ENCODE data around the gene MYO5C. TPM values are rescaled to one million over a fixed set of nuclear protein-coding genes. Genes with fewer than 3 reads are reported as not detected.

MYO5C gene
- total RNA-seq, 1 donor from 2014 or later = 22.9 TPM

DNA sequence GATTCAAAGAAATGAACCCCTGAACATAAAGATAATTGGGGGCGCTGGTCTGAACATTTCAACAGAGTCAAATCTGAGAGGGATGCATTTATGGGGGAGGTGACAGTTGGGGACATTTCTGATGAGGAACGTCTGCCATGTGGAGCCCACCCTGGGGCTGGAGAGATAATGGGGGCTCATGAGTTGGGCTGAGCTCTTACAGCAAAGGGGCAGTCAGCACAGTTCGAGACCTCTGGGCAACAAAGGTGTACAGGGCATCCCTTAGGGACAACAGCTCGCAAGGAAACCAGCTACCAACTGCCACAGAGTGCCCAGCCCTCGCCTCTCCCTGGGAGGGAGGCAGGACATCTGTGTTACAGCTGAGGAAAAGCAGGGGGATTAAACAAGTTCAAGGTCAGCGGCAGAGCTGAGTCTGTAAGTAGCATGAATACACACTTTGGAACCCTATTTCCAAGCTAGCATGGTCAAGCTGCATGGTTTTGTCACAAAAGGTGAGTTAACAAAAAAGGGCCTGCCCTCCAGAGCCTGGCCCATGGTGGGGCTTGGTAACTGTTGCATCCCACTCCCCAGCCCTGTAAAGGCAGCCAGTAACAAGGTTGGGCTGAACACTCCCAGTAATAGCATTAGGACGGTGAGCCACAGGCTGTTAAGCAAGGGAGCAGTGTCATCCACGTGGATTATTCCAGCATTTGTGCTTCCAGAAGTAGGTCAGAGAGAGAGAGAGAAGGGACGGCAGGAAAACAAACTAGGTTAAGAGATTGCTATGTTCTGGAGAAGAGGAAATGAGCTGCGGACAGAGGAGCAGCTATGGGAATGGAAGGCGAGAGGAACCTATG, 108.7 kb downstream of the MYO5C start:
- peaks cover 3% of the 10 kb centered on the region for H3K27me3 Mint-ChIP-seq (ENCODE audit: unreplicated experiment)
- H3K36me3 Mint-ChIP-seq (ENCODE audit: low read depth, unreplicated experiment) = no peaks in the 10 kb centered on the region
- no peak overlapping the region for H3K27ac Mint-ChIP-seq (ENCODE audit: unreplicated experiment)
- TF ChIP-seq, protein P1, sequence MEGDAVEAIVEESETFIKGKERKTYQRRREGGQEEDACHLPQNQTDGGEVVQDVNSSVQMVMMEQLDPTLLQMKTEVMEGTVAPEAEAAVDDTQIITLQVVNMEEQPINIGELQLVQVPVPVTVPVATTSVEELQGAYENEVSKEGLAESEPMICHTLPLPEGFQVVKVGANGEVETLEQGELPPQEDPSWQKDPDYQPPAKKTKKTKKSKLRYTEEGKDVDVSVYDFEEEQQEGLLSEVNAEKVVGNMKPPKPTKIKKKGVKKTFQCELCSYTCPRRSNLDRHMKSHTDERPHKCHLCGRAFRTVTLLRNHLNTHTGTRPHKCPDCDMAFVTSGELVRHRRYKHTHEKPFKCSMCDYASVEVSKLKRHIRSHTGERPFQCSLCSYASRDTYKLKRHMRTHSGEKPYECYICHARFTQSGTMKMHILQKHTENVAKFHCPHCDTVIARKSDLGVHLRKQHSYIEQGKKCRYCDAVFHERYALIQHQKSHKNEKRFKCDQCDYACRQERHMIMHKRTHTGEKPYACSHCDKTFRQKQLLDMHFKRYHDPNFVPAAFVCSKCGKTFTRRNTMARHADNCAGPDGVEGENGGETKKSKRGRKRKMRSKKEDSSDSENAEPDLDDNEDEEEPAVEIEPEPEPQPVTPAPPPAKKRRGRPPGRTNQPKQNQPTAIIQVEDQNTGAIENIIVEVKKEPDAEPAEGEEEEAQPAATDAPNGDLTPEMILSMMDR (IDR thresholded peaks at IDR 0.05; ENCODE audit: unreplicated experiment) = no peak
- H3K4me3 Mint-ChIP-seq (ENCODE audit: unreplicated experiment) = no peak overlapping the region
- H3K9me3 Mint-ChIP-seq (ENCODE audit: unreplicated experiment) = no peaks in the 10 kb centered on the region
- peaks cover 8% of the 10 kb centered on the region for H3K4me1 Mint-ChIP-seq (ENCODE audit: unreplicated experiment)
- no peak for DNase-seq (ENCODE audit: low spot score)

DNA sequence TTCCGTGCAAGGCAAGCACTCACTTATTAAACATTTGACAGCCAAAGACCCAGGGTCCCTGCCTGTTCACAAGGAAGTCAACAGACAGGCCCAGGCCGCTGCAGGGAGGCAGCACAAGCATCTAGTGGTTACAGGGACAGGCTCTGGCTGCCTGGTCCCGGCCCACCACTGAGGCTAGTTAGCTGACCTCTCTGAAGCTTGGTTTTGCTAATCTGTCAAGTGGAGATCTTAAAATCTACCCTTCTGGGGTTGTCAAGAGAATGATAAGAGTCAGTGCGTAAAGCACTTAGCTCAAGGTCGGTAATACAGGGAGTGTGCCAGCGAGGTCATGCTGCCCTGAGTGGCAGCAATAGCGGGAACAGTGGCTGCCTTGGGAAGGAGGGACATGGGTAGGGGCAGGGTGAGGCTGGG, 110.4 kb downstream of the MYO5C start:
- H3K4me3 Mint-ChIP-seq (ENCODE audit: unreplicated experiment) = no peak overlapping the region

DNA sequence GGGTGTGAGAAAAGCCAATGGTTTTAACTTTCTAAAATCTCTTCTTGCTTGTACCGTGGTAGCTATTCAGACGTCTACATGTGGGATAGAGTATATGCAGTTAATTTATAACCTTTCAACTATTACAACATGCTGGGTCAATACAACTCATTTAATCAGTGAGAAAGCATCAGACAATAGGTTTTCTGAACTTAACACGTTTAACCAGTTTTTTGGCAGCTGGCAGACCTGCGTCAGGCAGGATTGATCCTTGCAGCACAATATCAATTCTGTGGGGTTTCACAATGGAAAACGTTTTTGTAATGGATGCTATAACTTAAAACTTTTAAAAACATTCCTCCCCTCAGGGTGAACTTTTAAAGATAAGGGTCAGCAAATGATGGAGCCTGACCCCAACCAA, 110.9 kb downstream of the MYO5C start:
- Mint-ChIP-seq H3K27me3 (ENCODE audit: unreplicated experiment) (peaks cover 2% of the 10 kb centered on the region), H3K9me3 (ENCODE audit: unreplicated experiment) (no peaks in the 10 kb centered on the region), H3K36me3 (ENCODE audit: low read depth, unreplicated experiment) (no peaks in the 10 kb centered on the region), H3K27ac (ENCODE audit: unreplicated experiment) (no peak overlapping the region), H3K4me1 (ENCODE audit: unreplicated experiment) (no peaks in the 10 kb centered on the region), H3K4me3 (ENCODE audit: unreplicated experiment) (no peak overlapping the region)
- TF ChIP-seq, protein P1 (IDR thresholded peaks at IDR 0.05; ENCODE audit: unreplicated experiment) = no peak
- DNase-seq (ENCODE audit: low spot score) = no peak

More for the DNA sequence above, 110.4 kb downstream of the MYO5C start:
- no peaks in the 10 kb centered on the region for H3K9me3 Mint-ChIP-seq (ENCODE audit: unreplicated experiment)
- no peaks in the 10 kb centered on the region for H3K4me1 Mint-ChIP-seq (ENCODE audit: unreplicated experiment)
- no peak overlapping the region for H3K27ac Mint-ChIP-seq (ENCODE audit: unreplicated experiment)
- TF ChIP-seq, protein P1 (IDR thresholded peaks at IDR 0.05; ENCODE audit: unreplicated experiment) = no peak
- H3K36me3 Mint-ChIP-seq (ENCODE audit: low read depth, unreplicated experiment) = no peaks in the 10 kb centered on the region
- no peak for DNase-seq (ENCODE audit: low spot score)
- peaks cover 2% of the 10 kb centered on the region for H3K27me3 Mint-ChIP-seq (ENCODE audit: unreplicated experiment)

DNA sequence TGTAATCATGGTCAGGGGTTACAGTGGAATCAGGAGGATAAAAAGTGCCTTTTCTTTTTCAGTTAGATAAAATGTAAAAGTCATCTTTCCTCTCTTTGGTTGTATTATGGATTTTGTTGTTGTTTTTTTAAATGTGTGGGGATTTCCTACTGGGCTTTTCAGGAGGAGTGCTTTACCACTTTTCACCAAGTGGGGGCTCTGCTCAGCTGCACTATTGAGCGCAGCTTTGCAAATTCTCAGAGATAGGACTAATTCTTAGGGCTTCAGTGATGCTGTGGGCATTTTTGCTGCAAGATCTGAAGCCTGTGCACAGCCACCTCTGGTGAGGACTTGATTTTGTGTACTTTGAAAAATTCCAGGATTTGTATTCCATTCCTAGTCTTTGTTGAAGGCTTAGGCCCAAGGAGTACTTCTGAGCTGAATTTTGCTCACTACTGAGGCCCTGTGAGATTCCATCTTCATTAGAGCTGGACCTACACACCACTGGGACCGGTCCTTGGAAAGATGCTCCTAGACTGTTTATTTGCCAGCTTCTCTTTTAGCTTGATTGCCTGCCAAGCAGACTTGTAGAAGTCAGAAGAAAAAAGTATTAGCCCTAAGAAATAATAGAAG, 111.9 kb downstream of the MYO5C start:
- DNase-seq (ENCODE audit: low spot score) = peak; percentile 53
- Mint-ChIP-seq H3K36me3 (ENCODE audit: low read depth, unreplicated experiment) (no peaks in the 10 kb centered on the region), H3K27me3 (ENCODE audit: unreplicated experiment) (peaks cover 5% of the 10 kb centered on the region), H3K27ac (ENCODE audit: unreplicated experiment) (no peak overlapping the region), H3K4me1 (ENCODE audit: unreplicated experiment) (peaks cover 2% of the 10 kb centered on the region), H3K9me3 (ENCODE audit: unreplicated experiment) (no peaks in the 10 kb centered on the region), H3K4me3 (ENCODE audit: unreplicated experiment) (no peak overlapping the region)
- TF ChIP-seq, protein P1 (IDR thresholded peaks at IDR 0.05; ENCODE audit: unreplicated experiment) = peak; percentile 67
